ENCODE results near the gene EQTN. TPM values are rescaled to one million over a fixed set of nuclear protein-coding genes. Genes with fewer than 3 reads are reported as not detected.

EQTN gene
- total RNA-seq, 1 experiment from 2014 or later, result not detected

GRCh38 chr9:27308691-27309390 is 11.9 kb upstream of the EQTN start:
- no peak for DNase-seq (ENCODE audit: low read depth, low spot score)
- in situ Hi-C loops (cut with HindIII; ENCODE audit: low pct_unique_long_range_greater_than_20kb, low sequenced_read_pairs), result no loop called here

GRCh38 chr9:27304521-27304920 is 7.6 kb upstream of the EQTN start:
- DNase-seq (ENCODE audit: low read depth, low spot score), result no peak
- in situ Hi-C loops (cut with HindIII; ENCODE audit: low pct_unique_long_range_greater_than_20kb, low sequenced_read_pairs), result no loop called here

GRCh38 chr9:27303219-27303618 is 6.3 kb upstream of the EQTN start:
- no peak for DNase-seq (ENCODE audit: low read depth, low spot score)
- in situ Hi-C loops (cut with HindIII; ENCODE audit: low pct_unique_long_range_greater_than_20kb, low sequenced_read_pairs), result no loop called here

GRCh38 chr9:27293996-27294395 is 3.0 kb downstream of the EQTN start:
- DNase-seq (ENCODE audit: low read depth, low spot score), result no peak
- in situ Hi-C loops (cut with HindIII; ENCODE audit: low pct_unique_long_range_greater_than_20kb, low sequenced_read_pairs), result no loop called here

- in situ Hi-C loops (cut with HindIII; ENCODE audit: low pct_unique_long_range_greater_than_20kb, low sequenced_read_pairs), result no loop called here
- no peak for DNase-seq (ENCODE audit: low read depth, low spot score)
These were observed 4.1 kb downstream of the EQTN start for GRCh38 chr9:27292659-27293405.

DNA sequence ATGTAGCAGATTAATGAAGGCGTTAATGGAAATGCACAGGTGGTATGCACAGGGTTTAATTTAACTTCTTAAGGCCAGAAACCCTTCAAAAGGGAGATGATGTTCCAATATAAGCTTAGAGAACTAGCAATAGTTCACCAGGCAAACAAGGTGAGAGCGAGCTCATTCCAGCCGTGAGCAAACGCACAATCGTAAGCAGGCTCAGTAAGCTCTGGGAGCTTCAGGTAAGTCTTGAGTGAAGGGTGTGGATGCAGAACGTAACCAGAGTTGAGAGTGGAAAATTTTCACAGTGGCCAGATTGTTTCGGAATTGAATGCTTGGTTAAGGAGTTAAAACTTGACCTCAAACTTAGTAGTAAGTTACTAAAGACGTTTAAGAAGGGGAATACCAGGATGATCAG is 5.7 kb downstream of the EQTN start:
- DNase-seq (ENCODE audit: low read depth, low spot score), result no peak
- in situ Hi-C loops (cut with HindIII; ENCODE audit: low pct_unique_long_range_greater_than_20kb, low sequenced_read_pairs), result no loop called here

DNA sequence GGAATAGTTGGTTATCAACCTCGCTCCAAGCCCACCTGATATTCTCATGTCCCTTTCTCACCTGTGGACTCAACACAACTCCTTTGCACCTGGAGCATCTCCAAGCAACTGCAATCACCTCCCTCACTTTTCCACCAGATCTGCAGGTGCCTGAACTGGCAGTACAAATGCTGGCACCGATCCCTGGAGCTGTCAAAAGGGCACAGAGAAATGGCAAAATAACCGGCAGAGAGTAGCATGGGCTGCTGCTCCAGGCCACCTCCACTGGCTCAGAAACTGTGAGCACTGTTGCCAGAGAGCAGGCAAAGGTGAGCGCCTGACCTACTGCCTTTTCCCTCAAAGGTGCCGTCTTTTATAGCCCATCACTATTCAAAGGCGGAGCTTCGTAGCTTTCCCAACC is 14.7 kb downstream of the EQTN start:
- in situ Hi-C loops (cut with HindIII; ENCODE audit: low pct_unique_long_range_greater_than_20kb, low sequenced_read_pairs), result no loop called here
- DNase-seq (ENCODE audit: low read depth, low spot score), result no peak

GRCh38 chr9:27280860-27281259 is 16.1 kb downstream of the EQTN start:
- in situ Hi-C loops (cut with HindIII; ENCODE audit: low pct_unique_long_range_greater_than_20kb, low sequenced_read_pairs), result no loop called here
- no peak for DNase-seq (ENCODE audit: low read depth, low spot score)

DNA sequence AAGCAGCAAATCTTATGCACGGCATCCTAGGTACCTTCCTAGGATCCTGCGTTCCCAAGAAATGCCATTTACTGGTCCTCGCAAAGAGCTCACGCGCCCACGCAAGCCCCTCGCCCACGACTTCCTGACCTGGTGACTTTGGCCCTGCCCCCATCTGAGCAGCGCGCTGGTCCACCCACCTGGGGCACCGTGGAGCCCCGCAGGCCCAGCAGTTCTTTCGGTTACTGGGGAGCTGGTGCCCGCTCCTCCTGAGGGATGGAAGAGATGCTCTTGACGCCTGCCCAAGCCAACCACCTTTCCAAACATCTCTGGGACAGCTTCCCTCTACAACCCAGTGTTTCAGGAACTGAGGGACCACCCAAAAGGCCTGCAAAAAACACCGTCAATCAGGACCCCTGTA is 16.7 kb downstream of the EQTN start:
- in situ Hi-C loops (cut with HindIII; ENCODE audit: low pct_unique_long_range_greater_than_20kb, low sequenced_read_pairs), result no loop called here
- no peak for DNase-seq (ENCODE audit: low read depth, low spot score)

DNA sequence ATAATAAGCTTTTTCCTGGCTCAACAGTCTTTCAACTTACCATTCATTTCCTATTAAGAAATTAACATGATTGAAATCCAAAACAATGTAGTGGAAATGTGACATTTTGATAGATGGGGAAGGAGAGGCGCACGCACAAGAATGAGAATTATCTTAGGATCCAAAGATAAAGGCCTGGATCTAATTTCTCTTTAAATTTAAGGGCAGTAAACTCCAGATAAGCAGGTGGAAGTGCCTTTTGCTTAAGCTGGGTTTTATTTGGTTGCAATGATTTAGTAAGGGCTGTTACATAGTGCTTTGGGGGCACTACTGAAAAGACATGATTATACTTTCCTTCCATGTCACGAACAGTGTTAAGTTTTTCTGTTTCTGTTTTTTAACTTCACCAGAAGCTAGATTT is 17.3 kb downstream of the EQTN start:
- in situ Hi-C loops (cut with HindIII; ENCODE audit: low pct_unique_long_range_greater_than_20kb, low sequenced_read_pairs), result no loop called here
- no peak for DNase-seq (ENCODE audit: low read depth, low spot score)

DNA sequence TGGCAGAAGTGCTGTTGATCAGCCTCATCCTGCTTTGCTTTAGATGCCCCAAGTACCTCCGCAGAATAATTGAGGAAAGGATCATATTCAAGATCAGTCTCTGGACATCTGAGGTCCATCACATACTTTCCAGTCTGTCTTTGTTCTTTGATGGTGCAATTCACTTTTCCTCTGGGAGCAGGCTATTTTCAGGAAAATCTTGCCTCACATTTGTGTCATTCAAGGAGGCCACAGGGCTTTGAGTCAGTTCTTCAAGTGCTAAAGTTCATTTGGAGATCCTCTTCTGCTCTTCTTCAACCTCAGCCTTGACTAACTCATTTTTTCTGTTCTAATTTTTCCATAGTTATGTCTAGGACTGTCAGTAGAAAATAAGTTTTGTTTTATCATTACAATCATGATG is 18.6 kb downstream of the EQTN start:
- in situ Hi-C loops (cut with HindIII; ENCODE audit: low pct_unique_long_range_greater_than_20kb, low sequenced_read_pairs), result no loop called here
- DNase-seq (ENCODE audit: low read depth, low spot score), result no peak

GRCh38 chr9:27276193-27277030 is 20.5 kb downstream of the EQTN start:
- no peak for DNase-seq (ENCODE audit: low read depth, low spot score)
- in situ Hi-C loops (cut with HindIII; ENCODE audit: low pct_unique_long_range_greater_than_20kb, low sequenced_read_pairs), result no loop called here

- in situ Hi-C loops (cut with HindIII; ENCODE audit: low pct_unique_long_range_greater_than_20kb, low sequenced_read_pairs), result no loop called here
These were observed 23.8 kb downstream of the EQTN start for GRCh38 chr9:27273186-27273585.

DNA sequence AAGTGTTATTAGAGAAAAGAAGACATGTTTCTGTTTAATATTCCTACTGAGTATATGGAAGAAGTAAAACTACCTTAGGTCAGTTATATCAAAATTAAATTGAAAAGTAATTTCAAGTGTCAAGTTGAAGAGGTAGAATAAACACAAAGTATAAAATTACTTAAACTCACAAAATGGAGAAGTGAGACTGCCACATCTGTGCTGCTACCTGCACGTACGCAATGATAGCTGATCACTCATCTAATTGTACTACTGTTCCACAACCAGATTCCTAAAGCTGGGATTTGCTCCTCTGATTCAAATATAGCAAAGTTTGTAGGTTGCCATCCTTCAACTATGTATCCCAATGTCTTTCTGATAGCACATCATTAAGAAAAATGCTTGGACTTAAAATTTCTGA is 24.8 kb downstream of the EQTN start:
- in situ Hi-C loops (cut with HindIII; ENCODE audit: low pct_unique_long_range_greater_than_20kb, low sequenced_read_pairs), result no loop called here
- DNase-seq (ENCODE audit: low read depth, low spot score), result no peak

More at GRCh38 chr9:27273186-27273585, 23.8 kb downstream of the EQTN start:
- DNase-seq (ENCODE audit: low read depth, low spot score), result no peak

- in situ Hi-C loops (cut with HindIII; ENCODE audit: low pct_unique_long_range_greater_than_20kb, low sequenced_read_pairs), result no loop called here
- no peak for DNase-seq (ENCODE audit: low read depth, low spot score)
These were observed 35.3 kb downstream of the EQTN start for GRCh38 chr9:27261517-27262211.

DNA sequence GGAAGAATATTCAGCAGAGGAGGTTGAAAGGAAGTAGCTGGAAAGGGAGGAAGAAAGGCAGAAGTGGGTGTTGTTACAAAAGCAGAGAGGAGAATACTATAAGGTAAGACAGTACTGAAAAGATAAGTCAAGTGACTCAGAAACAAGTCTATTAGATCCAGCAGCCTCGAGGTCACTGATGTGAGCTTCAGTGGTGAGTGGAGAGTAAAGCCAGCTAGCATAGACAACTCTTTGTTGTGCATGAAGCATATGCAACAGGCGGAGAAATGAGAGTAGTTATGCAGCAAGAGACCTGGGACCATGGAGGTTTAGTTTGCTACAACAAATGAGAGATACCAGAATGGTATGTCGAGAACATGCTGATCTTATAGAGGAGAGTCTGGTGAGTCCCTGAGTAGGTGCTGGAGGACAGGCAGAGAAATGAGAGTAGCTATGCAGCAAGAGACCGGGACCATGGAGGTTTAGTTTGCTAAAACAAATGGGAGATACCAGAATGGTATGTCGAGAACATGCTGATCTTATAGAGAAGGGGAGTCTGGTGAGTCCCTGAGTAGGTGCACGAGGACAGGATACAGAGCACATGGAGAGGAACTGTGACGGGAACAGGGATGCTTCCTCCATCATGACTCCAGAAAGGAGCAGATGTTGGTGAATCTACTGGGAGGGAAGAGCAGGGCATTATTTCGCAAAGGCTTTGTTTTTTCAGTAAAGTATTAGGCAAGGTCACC is 36.0 kb downstream of the EQTN start:
- in situ Hi-C loops (cut with HindIII; ENCODE audit: low pct_unique_long_range_greater_than_20kb, low sequenced_read_pairs), result no loop called here
- no peak for DNase-seq (ENCODE audit: low read depth, low spot score)

DNA sequence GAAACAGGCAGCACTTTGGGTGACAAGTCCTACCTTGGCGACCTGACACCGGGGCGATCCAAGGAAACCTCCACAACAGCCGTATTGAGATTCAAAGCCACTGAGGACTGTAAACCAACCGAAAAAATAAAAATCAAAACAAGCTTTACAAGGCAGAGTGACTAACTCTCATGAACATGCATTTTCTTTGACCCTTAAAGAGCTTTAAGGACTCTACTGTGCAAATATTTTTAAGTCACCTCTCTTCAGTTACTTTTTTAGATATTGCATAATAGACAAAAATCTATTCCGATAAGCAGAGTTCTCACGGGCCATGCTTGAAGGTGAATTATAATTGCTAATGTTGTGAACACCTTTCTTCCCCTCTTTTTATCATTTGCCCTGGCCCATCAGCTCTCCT is 38.3 kb downstream of the EQTN start:
- no peak for DNase-seq (ENCODE audit: low read depth, low spot score)
- in situ Hi-C loops (cut with HindIII; ENCODE audit: low pct_unique_long_range_greater_than_20kb, low sequenced_read_pairs), result no loop called here
